Loucy (cell line): ENCODE data around the gene TOPAZ1.

ENCODE experiments used
- H2AFZ ChIP-seq: fragments of 200-600 bp; sonication (generic); 2 replicates; pipeline ENCODE4 v1.6.0; 2016; ENCODE audit warnings: antibody characterized with exemption, mild to moderate bottlenecking, low read length, moderate library complexity
- H3F3A ChIP-seq: fragments of 200-600 bp; 2 replicates; pipeline ENCODE4 v1.6.0; 2016; ENCODE audit warnings: antibody characterized with exemption, low read depth, mild to moderate bottlenecking
- H3K27me3 ChIP-seq: fragments of 200-600 bp; sonication (generic); 2 replicates; pipeline ENCODE4 v1.6.1; 2014; ENCODE audit warnings: low read length, mild to moderate bottlenecking; ENCODE audit not compliant: insufficient read depth, poor library complexity, severe bottlenecking
- H3K36me3 ChIP-seq: fragments of 200-600 bp; sonication (generic); 2 replicates; pipeline ENCODE4 v1.6.1; 2016; ENCODE audit warnings: low read length; ENCODE audit not compliant: insufficient read depth
- H3K4me1 ChIP-seq: fragments of 200-600 bp; sonication (generic); 2 replicates; pipeline ENCODE4 v1.5.1; 2014; ENCODE audit warnings: low read length, mild to moderate bottlenecking; ENCODE audit not compliant: insufficient read depth, poor library complexity, severe bottlenecking
- H3K4me2 ChIP-seq: fragments of 200-600 bp; sonication (generic); 2 replicates; pipeline ENCODE4 v1.6.0; 2014; ENCODE audit warnings: antibody characterized with exemption, low read length, low read depth, mild to moderate bottlenecking; ENCODE audit not compliant: poor library complexity, severe bottlenecking
- H3K4me3 ChIP-seq: fragments of 200-600 bp; sonication (generic); 2 replicates; pipeline ENCODE4 v1.5.1; 2014; ENCODE audit warnings: low read length, mild to moderate bottlenecking, mixed read lengths; ENCODE audit not compliant: poor library complexity, severe bottlenecking
- H3K79me2 ChIP-seq: fragments of 200-600 bp; sonication (generic); 2 replicates; pipeline ENCODE4 v1.6.1; 2014; ENCODE audit warnings: low read length; ENCODE audit not compliant: insufficient read depth
- H3K9ac ChIP-seq: fragments of 200-600 bp; sonication (generic); 2 replicates; pipeline ENCODE4 v1.6.0; 2014; ENCODE audit warnings: mild to moderate bottlenecking, low read depth, low read length, moderate library complexity; ENCODE audit not compliant: poor library complexity, severe bottlenecking
- H3K9me2 ChIP-seq: fragments of 200-600 bp; sonication (generic); replicated peaks from 2 replicates; pipeline ENCODE4 v1.6.1; 2016; ENCODE audit warnings: low read depth, low read length, mixed read lengths
- H3K9me3 ChIP-seq: fragments of 200-600 bp; sonication (generic); 2 replicates; pipeline ENCODE4 v1.6.1; 2014; ENCODE audit warnings: mild to moderate bottlenecking, antibody characterized with exemption, low read length, low read depth; ENCODE audit not compliant: insufficient read depth
- H4K20me1 ChIP-seq: fragments of 200-600 bp; sonication (generic); 2 replicates; pipeline ENCODE4 v1.6.0; 2014; ENCODE audit warnings: antibody characterized with exemption, low read length, mild to moderate bottlenecking; ENCODE audit not compliant: insufficient read depth, poor library complexity, severe bottlenecking
- EZH2phosphoT487 ChIP-seq: fragments of 200-600 bp; IDR thresholded peaks from 2 replicates; pipeline ENCODE4 v1.6.1; 2018; ENCODE audit warnings: antibody characterized with exemption, mild to moderate bottlenecking, moderate library complexity, borderline replicate concordance
- TF ChIP-seq, protein P1 (sequence below): fragments of 200-600 bp; sonication (generic); conservative IDR thresholded peaks from 2 replicates; pipeline ENCODE4 v1.5.1; 2014; ENCODE audit warnings: mild to moderate bottlenecking, antibody characterized with exemption, low read length

Gene TOPAZ1

GRCh38 chr3:44359146-44359751 lies 117.6 kb downstream of the TOPAZ1 start:
- Histone ChIP-seq H3K4me1 (no peaks in the 10 kb centered on the region), H3K4me3 (no peak overlapping the region), H3K27me3 (no peaks in the 10 kb centered on the region), H3K36me3 (peaks cover 3% of the 10 kb centered on the region; the same call in 1 of the 2 replicates), H3K79me2 (peaks cover 7% of the 10 kb centered on the region; the same call in 1 of the 2 replicates), H3K9ac (no peak overlapping the region), H4K20me1 (no peaks in the 10 kb centered on the region), H2AFZ (no peak overlapping the region), H3F3A (no peaks in the 10 kb centered on the region), H3K4me2 (no peak overlapping the region), H3K9me2 (no peaks in the 10 kb centered on the region), H3K9me3 (no peaks in the 10 kb centered on the region)
- TF ChIP-seq, protein P1, sequence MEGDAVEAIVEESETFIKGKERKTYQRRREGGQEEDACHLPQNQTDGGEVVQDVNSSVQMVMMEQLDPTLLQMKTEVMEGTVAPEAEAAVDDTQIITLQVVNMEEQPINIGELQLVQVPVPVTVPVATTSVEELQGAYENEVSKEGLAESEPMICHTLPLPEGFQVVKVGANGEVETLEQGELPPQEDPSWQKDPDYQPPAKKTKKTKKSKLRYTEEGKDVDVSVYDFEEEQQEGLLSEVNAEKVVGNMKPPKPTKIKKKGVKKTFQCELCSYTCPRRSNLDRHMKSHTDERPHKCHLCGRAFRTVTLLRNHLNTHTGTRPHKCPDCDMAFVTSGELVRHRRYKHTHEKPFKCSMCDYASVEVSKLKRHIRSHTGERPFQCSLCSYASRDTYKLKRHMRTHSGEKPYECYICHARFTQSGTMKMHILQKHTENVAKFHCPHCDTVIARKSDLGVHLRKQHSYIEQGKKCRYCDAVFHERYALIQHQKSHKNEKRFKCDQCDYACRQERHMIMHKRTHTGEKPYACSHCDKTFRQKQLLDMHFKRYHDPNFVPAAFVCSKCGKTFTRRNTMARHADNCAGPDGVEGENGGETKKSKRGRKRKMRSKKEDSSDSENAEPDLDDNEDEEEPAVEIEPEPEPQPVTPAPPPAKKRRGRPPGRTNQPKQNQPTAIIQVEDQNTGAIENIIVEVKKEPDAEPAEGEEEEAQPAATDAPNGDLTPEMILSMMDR, result no peak
- no peak for TF ChIP-seq EZH2phosphoT487

DNA sequence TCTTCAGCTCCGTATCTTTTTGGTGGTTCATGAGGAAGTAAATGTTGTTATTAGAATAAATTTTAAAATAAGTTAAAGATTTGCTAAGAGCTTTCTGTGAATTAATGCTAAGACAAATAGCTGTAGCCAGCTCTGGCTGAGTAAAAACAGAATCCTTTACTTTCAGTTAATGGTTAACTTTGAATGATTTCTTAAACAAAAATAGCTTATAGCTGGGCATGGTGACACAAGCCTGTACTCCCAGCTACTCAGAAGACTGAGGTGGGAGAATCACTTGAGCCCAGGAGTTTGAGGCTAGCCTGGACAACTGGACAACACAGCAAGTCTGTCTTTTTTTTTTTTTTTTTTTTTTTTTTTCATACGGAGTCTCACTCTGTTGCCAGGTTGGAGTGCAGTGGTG lies 121.9 kb downstream of the TOPAZ1 start:
- Histone ChIP-seq H3K27me3 (no peaks in the 10 kb centered on the region), H3K9ac (no peak overlapping the region), H3K9me2 (no peaks in the 10 kb centered on the region), H3K36me3 (no peaks in the 10 kb centered on the region), H3K4me1 (no peaks in the 10 kb centered on the region), H3K4me2 (no peak overlapping the region), H2AFZ (no peak overlapping the region), H3K79me2 (no peaks in the 10 kb centered on the region), H4K20me1 (no peaks in the 10 kb centered on the region), H3K4me3 (no peak overlapping the region), H3F3A (no peaks in the 10 kb centered on the region), H3K9me3 (no peaks in the 10 kb centered on the region)
- no peak for TF ChIP-seq EZH2phosphoT487
- TF ChIP-seq, protein P1, result no peak

DNA sequence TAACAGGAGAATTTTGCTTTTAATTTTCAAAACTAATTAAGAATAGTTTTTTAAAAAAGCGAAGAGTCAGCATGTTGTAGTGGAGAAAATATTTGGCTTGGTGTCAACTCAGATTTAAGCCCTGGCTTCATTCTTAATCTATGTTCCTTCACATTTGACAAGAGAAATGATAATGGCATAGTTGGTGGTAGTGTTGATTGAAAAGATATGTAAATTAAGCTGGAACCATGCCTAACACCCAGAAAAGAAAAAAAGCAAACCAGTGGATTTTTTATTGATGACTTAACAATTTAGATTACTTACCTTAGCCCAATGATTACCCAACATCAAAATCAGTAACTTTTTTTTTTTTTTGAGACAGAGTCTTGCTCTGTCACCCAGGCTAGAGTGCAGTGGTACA lies 124.3 kb downstream of the TOPAZ1 start:
- TF ChIP-seq, protein P1, result no peak
- no peak for TF ChIP-seq EZH2phosphoT487
- no peaks in the 10 kb centered on the region for H4K20me1 ChIP-seq
- no peaks in the 10 kb centered on the region for H3K36me3 ChIP-seq
- no peaks in the 10 kb centered on the region for H3K79me2 ChIP-seq
- H3K27me3 ChIP-seq, result no peaks in the 10 kb centered on the region
- no peaks in the 10 kb centered on the region for H3K4me1 ChIP-seq
- no peaks in the 10 kb centered on the region for H3K9me3 ChIP-seq
- H3K9ac ChIP-seq, result no peak overlapping the region
- H3K4me3 ChIP-seq, result no peak overlapping the region
- H3K4me2 ChIP-seq, result no peak overlapping the region
- H3K9me2 ChIP-seq, result no peaks in the 10 kb centered on the region
- no peak overlapping the region for H2AFZ ChIP-seq
- H3F3A ChIP-seq, result no peaks in the 10 kb centered on the region
